ENCODE data around the gene TRAP1.
"Not testable (repeated sequence)": the region's sequence is repeated elsewhere in the genome, so short reads cannot be mapped to it uniquely, and the experiment has no call there.

TRAP1 gene

DNA sequence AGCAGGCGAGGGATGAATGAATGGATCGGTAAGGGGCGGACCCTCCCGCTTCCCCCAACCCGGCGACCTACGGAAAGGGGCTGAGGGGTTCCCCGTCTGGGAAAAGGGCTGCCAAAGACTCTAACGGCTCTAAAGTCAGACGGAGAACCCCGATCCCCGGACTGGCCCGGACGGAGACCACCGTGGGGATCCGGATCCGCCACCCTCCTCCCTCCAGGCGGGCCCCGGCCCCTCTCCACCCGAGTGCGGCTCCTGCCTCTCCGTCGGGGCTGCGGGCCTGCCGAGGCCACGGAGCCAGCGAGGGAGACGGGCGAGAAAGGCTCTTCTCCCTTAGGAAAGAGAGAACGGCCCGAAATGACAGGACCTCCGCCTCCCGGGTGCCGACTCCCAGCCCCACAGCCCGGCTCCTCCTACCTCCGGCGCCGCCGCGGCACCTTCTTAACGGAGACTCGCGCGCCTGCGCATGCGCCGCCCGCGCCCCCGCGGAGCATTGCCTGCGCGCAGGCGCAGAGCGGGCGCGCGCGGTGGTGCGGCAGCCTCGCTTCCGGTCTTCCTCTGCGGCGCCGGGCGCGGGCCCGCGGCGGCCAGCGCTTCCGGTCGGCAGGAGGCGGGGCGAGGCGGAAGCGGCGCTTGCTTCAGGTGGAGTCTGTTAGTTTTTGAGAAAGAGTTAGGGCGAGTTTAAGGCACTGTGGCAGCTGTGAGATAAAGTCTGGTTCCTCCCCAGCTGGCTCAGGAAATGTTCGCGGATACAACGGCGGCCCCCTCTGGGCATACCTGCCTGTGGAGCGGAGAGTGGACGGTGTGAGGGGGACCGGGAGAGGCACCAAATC, 106.0 kb downstream of the TRAP1 start, which contains the start of gene SLX4:
Gene SLX4, minus strand, starts transcription at position 461 of the 830 bp plus-strand sequence. CDS start 2,642 bp downstream, outside the sequence.
- peak; percentile 93 for DNase-seq (ENCODE audit: low spot score)

DNA sequence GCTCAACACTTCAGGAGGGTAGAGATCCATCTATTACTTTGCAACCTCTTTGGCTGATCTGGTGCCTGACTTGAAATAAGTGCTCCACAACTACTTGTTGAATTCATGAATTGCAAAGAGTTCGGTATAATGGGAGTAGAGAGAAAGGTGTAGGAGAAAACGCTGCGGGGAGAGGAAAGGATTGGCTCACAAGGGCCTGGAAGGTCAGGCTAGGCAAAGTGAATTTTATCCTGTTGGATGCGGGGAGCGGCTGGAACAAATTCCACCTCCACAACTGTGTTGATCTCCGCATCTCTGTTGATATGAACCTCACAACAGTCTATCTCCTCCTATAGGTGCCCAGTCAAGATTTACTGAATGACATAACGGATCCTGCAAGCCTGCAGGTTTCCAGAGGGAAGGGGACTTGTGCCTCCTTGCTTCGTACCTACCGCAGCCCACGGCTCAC, 106.6 kb downstream of the TRAP1 start:
- DNase-seq (ENCODE audit: low spot score): no peak

DNA sequence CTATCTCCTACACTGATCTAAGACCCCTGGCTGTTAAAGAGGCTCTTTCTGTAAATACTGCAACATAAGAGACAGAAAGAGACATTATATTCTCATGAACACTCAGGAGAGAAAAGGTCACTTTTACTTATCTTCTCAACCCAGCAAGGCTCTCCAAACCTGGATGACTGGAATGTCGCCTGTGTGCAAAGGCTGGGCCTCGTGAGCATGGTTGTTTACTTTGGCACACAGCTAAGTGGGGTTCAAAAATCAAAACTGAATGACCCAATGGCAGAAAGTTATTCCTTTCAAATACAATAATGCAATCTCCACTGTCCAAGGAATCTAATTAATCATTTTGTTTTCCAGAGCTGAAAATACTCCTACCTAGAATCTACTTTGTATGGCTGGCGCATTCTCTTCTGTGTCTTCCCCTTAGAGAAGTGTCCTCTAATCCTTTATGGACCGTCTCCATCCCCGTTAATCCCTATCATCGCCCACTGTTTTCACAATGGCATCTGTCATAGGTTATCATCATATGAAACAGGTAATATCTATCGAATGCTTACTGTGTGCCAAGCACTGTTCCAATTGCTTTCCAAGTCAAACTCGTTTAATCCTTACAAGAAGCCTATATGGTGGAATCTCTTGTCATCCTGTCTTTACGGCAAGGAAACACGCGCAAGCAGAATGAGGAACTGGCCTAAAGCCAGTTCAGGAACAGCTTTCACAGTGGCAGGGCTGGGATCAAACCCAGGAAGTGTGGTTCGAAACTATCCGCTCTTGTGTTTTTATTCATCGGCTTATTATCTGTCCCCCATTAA, 107.2 kb downstream of the TRAP1 start:
- DNase-seq (ENCODE audit: low spot score): no peak

DNA sequence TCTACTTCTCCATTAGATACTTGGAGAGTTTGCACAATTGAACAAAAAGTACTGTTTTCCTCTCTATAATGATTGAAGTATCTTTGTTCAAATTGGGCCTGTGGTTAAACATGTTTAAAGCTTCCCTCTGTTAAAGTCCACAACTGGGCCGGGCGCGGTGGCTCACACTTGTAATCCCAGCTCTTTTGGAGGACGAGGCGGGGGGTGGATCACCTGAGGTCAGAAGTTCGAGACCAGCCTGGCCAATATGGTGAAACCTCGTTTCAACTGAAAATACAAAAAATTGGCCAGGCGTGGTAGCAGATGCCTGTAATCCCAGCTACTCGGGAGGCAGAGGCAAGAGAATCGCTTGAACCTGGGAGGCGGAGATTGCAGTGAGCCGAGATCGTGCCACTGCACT, 108.3 kb downstream of the TRAP1 start:
- DNase-seq (ENCODE audit: low spot score): not testable (repeated sequence)

DNA sequence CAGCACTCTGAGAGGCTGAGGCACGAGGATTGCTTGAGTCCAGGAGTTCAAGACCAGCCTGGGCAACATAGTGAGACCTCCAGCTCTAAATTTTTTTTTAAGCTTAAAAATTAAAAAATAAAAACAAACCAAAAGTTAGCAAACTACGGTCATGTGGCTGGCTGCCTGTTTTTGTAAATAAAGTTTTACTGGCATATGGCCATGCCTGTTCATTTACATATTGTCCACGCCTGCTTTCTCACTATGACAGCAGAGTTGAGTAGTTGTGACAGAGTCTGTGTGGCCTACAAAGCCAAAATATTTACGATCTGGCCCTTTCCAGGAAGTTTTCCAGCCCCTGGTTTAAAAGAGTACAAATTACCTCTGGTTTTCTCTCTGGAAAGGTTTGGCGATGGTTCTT, 109.3 kb downstream of the TRAP1 start:
- DNase-seq (ENCODE audit: low spot score): no peak
